CD8-positive, alpha-beta memory T cell (primary cell): ENCODE data around the gene PHETA1. TPM values are rescaled to one million over a fixed set of nuclear protein-coding genes. Genes with fewer than 3 reads are reported as not detected.

Experiments
- CTCF ChIA-PET: fragments of 350-600 bp; sonication (Branson Sonifier 250); formaldehyde crosslinking; loops from one replicate; lab custom pipeline; 2021; ENCODE audit warnings: antibody characterized with exemption; lab: Charles Lee
- POLR2A ChIA-PET: fragments of 350-600 bp; sonication (Branson Sonifier 250); formaldehyde crosslinking; loops from one replicate; lab custom pipeline; 2021; ENCODE audit warnings: antibody characterized with exemption; lab: Charles Lee
- DNase-seq, 5 donors: peaks; one replicate each; pipeline versions ENCODE4 v3.0.0 to v3.0.0-alpha.2; 2020 to 2022; ENCODE audit warnings: mixed read lengths in 1 of 5
- H3K27ac ChIP-seq: one replicate; pipeline ENCODE4 v1.7.0; 2013; ENCODE audit warnings: low read depth, mild to moderate bottlenecking, low read length, moderate library complexity
- H3K27me3 ChIP-seq: 2 replicates; pipeline ENCODE4 v1.7.0; 2013; ENCODE audit warnings: low read length, mild to moderate bottlenecking; ENCODE audit not compliant: insufficient read depth, poor library complexity, severe bottlenecking
- H3K36me3 ChIP-seq: 2 replicates; pipeline ENCODE4 v1.7.0; 2013; ENCODE audit warnings: mild to moderate bottlenecking, low read length, moderate library complexity; ENCODE audit not compliant: insufficient read depth
- H3K4me1 ChIP-seq: 2 replicates; pipeline ENCODE4 v1.7.0; 2013; ENCODE audit warnings: mild to moderate bottlenecking, low read length, moderate library complexity; ENCODE audit not compliant: insufficient read depth
- H3K4me3 ChIP-seq: 2 replicates; pipeline ENCODE4 v1.7.0; 2013; ENCODE audit warnings: mild to moderate bottlenecking, low read length
- H3K9me3 ChIP-seq: 2 replicates; pipeline ENCODE4 v1.7.0; 2013; ENCODE audit warnings: mild to moderate bottlenecking, low read length
- H3K27ac Mint-ChIP-seq, 8 donors: one replicate each; pipeline ENCODE4 v1.8.0; 2020 to 2021; ENCODE audit warnings: mixed read lengths in 8 of 8, mild to moderate bottlenecking in 6 of 8, inconsistent platforms in 3 of 8, moderate library complexity in 3 of 8
- H3K27me3 Mint-ChIP-seq, 2 donors: one replicate each; pipeline ENCODE4 v1.8.0; 2020 to 2021; ENCODE audit warnings: mixed read lengths in 2 of 2, mild to moderate bottlenecking in 1 of 2, moderate library complexity in 1 of 2
- H3K36me3 Mint-ChIP-seq, 3 donors: one replicate each; pipeline ENCODE4 v1.8.0; 2020 to 2021; ENCODE audit warnings: mixed read lengths in 3 of 3, inconsistent platforms in 1 of 3, mild to moderate bottlenecking in 1 of 3
- H3K4me1 Mint-ChIP-seq, 3 donors: one replicate each; pipeline ENCODE4 v1.8.0; 2020 to 2021; ENCODE audit warnings: mixed read lengths in 3 of 3, inconsistent platforms in 1 of 3, mild to moderate bottlenecking in 1 of 3
- H3K4me3 Mint-ChIP-seq, 7 donors: one replicate each; pipeline ENCODE4 v1.8.0; 2020 to 2021; ENCODE audit warnings: mixed read lengths in 7 of 7, mild to moderate bottlenecking in 6 of 7, moderate library complexity in 4 of 7, inconsistent platforms in 2 of 7
- H3K9me3 Mint-ChIP-seq, 5 donors: one replicate each; pipeline ENCODE4 v1.8.0; 2020 to 2022; ENCODE audit warnings: mixed read lengths in 5 of 5, mild to moderate bottlenecking in 3 of 5, moderate library complexity in 2 of 5, inconsistent platforms in 1 of 5
- polyA plus RNA-seq: library from polyadenylated mRNA; unstranded; fragments of 300-500 nt; fragmentation: Illumina TruSeq; gene quantifications from one replicate; pipeline ENCODE4 v1.2.3, GENCODE V29; 2021
- total RNA-seq, 2 experiments: library from RNA; stranded (reverse); gene quantifications; one replicate each; pipeline ENCODE4 v1.2.3, GENCODE V29; 2021

Gene PHETA1
- total and polyA plus RNA-seq, 3 experiments from 2014 or later, result 1.8 to 3.9 (median 3.8) TPM

GRCh38 chr12:111351026-111351425, 17.9 kb downstream of the PHETA1 start:
- H3K27me3 ChIP-seq, result no peaks in the 10 kb centered on the region
- DNase-seq, result no peak
- Mint-ChIP-seq H3K4me3 (no peak overlapping the region), H3K36me3 (peaks cover 0 to 3% (median 0%) of the 10 kb centered on the region in 3 donors), H3K27me3 (no peaks in the 10 kb centered on the region), H3K9me3 (peaks cover 0 to 14% (median 5%) of the 10 kb centered on the region in 5 donors), H3K4me1 (no peaks in the 10 kb centered on the region), H3K27ac (no peak overlapping the region)
- peaks cover 3% of the 10 kb centered on the region for H3K9me3 ChIP-seq
- H3K27ac ChIP-seq, result no peak overlapping the region
- no peaks in the 10 kb centered on the region for H3K4me1 ChIP-seq
- ChIA-PET CTCF (no interaction called here), POLR2A (no interaction called here)
- H3K36me3 ChIP-seq, result no peaks in the 10 kb centered on the region
- H3K4me3 ChIP-seq, result no peak overlapping the region

- POLR2A ChIA-PET, result no interaction called here
- H3K4me3 ChIP-seq, result no peak overlapping the region
- no peaks in the 10 kb centered on the region for H3K27me3 Mint-ChIP-seq
- no peak overlapping the region for H3K27ac ChIP-seq
- peaks cover 0 to 14% (median 5%) of the 10 kb centered on the region in 5 donors for H3K9me3 Mint-ChIP-seq
- H3K36me3 Mint-ChIP-seq, result peaks cover 0 to 3% (median 0%) of the 10 kb centered on the region in 3 donors
- no peak overlapping the region for H3K4me3 Mint-ChIP-seq
- no peaks in the 10 kb centered on the region for H3K4me1 Mint-ChIP-seq
- H3K36me3 ChIP-seq, result no peaks in the 10 kb centered on the region
- H3K4me1 ChIP-seq, result no peaks in the 10 kb centered on the region
- H3K27ac Mint-ChIP-seq, result no peak overlapping the region
- H3K27me3 ChIP-seq, result no peaks in the 10 kb centered on the region
- DNase-seq, result no peak
- CTCF ChIA-PET, result no interaction called here
- H3K9me3 ChIP-seq, result peaks cover 3% of the 10 kb centered on the region
These were observed 19.0 kb downstream of the PHETA1 start for GRCh38 chr12:111349748-111350520.

GRCh38 chr12:111349101-111349747, 19.7 kb downstream of the PHETA1 start:
- no peak for DNase-seq
- CTCF ChIA-PET, result no interaction called here
- no peaks in the 10 kb centered on the region for H3K36me3 ChIP-seq
- Mint-ChIP-seq H3K36me3 (peaks cover 0 to 3% (median 0%) of the 10 kb centered on the region in 3 donors), H3K9me3 (peaks cover 0 to 14% (median 5%) of the 10 kb centered on the region in 5 donors), H3K4me3 (no peak overlapping the region), H3K27ac (no peak overlapping the region), H3K27me3 (no peaks in the 10 kb centered on the region), H3K4me1 (no peaks in the 10 kb centered on the region)
- no peaks in the 10 kb centered on the region for H3K4me1 ChIP-seq
- H3K9me3 ChIP-seq, result peaks cover 3% of the 10 kb centered on the region
- no peak overlapping the region for H3K4me3 ChIP-seq
- POLR2A ChIA-PET, result no interaction called here
- no peak overlapping the region for H3K27ac ChIP-seq
- H3K27me3 ChIP-seq, result no peaks in the 10 kb centered on the region

- H3K4me3 Mint-ChIP-seq, result no peak overlapping the region
- Histone ChIP-seq H3K4me1 (no peaks in the 10 kb centered on the region), H3K9me3 (peaks cover 3% of the 10 kb centered on the region), H3K27me3 (no peaks in the 10 kb centered on the region), H3K36me3 (no peaks in the 10 kb centered on the region), H3K4me3 (no peak overlapping the region), H3K27ac (no peak overlapping the region)
- H3K9me3 Mint-ChIP-seq, result peaks cover 0 to 14% (median 5%) of the 10 kb centered on the region in 5 donors
- CTCF ChIA-PET, result no interaction called here
- H3K4me1 Mint-ChIP-seq, result no peaks in the 10 kb centered on the region
- H3K36me3 Mint-ChIP-seq, result peaks cover 0 to 3% (median 0%) of the 10 kb centered on the region in 3 donors
- no peak overlapping the region for H3K27ac Mint-ChIP-seq
- POLR2A ChIA-PET, result interaction anchor here (0.6 kb wide), 1 partner anchor 390 kb away, joined by 3 read pairs; no protein-coding TSS in a partner anchor
- no peak for DNase-seq
- peaks cover 0 to 6% of the 10 kb centered on the region in 2 donors for H3K27me3 Mint-ChIP-seq
These were observed 20.8 kb downstream of the PHETA1 start for GRCh38 chr12:111347891-111348644.

GRCh38 chr12:111344254-111344875, 24.5 kb downstream of the PHETA1 start:
- CTCF ChIA-PET, result no interaction called here
- no peak for DNase-seq
- Mint-ChIP-seq H3K27me3 (peaks cover 0 to 6% of the 10 kb centered on the region in 2 donors), H3K4me1 (no peaks in the 10 kb centered on the region), H3K9me3 (peaks cover 0 to 13% (median 5%) of the 10 kb centered on the region in 5 donors), H3K4me3 (no peak overlapping the region), H3K36me3 (peaks cover 0 to 3% (median 0%) of the 10 kb centered on the region in 3 donors), H3K27ac (no peak overlapping the region)
- Histone ChIP-seq H3K4me1 (no peaks in the 10 kb centered on the region), H3K36me3 (no peaks in the 10 kb centered on the region), H3K27me3 (no peaks in the 10 kb centered on the region), H3K9me3 (peaks cover 3% of the 10 kb centered on the region), H3K27ac (no peak overlapping the region), H3K4me3 (no peak overlapping the region)
- POLR2A ChIA-PET, result no interaction called here

GRCh38 chr12:111343181-111343580, 25.7 kb downstream of the PHETA1 start:
- CTCF ChIA-PET, result no interaction called here
- H3K27me3 ChIP-seq, result no peaks in the 10 kb centered on the region

GRCh38 chr12:111342376-111342775, 26.5 kb downstream of the PHETA1 start:
- CTCF ChIA-PET, result interaction anchor here (0.5 kb wide), 1 partner anchor 11 kb away, joined by 4 read pairs; no protein-coding TSS in a partner anchor

More at GRCh38 chr12:111343181-111343580, 25.7 kb downstream of the PHETA1 start:
- Histone ChIP-seq H3K4me3 (no peak overlapping the region), H3K9me3 (peaks cover 2% of the 10 kb centered on the region), H3K27ac (no peak overlapping the region), H3K36me3 (no peaks in the 10 kb centered on the region), H3K4me1 (no peaks in the 10 kb centered on the region)
- no peaks in the 10 kb centered on the region for H3K4me1 Mint-ChIP-seq
- peaks cover 0 to 7% (median 3%) of the 10 kb centered on the region in 5 donors for H3K9me3 Mint-ChIP-seq
- H3K36me3 Mint-ChIP-seq, result no peaks in the 10 kb centered on the region
- POLR2A ChIA-PET, result no interaction called here
- no peak for DNase-seq
- no peak overlapping the region for H3K27ac Mint-ChIP-seq
- H3K4me3 Mint-ChIP-seq, result peak overlapping the region in 1 of 7 donors; percentile 15
- peaks cover 0 to 6% of the 10 kb centered on the region in 2 donors for H3K27me3 Mint-ChIP-seq

More at GRCh38 chr12:111342376-111342775, 26.5 kb downstream of the PHETA1 start:
- POLR2A ChIA-PET, result no interaction called here
- no peak overlapping the region for H3K4me3 Mint-ChIP-seq
- no peaks in the 10 kb centered on the region for H3K4me1 Mint-ChIP-seq
- H3K9me3 ChIP-seq, result no peaks in the 10 kb centered on the region
- no peaks in the 10 kb centered on the region for H3K36me3 ChIP-seq
- no peaks in the 10 kb centered on the region for H3K27me3 ChIP-seq
- H3K4me3 ChIP-seq, result no peak overlapping the region
- no peak for DNase-seq
- no peak overlapping the region for H3K27ac ChIP-seq
- H3K9me3 Mint-ChIP-seq, result peaks cover 0 to 7% (median 3%) of the 10 kb centered on the region in 5 donors
- H3K27me3 Mint-ChIP-seq, result peaks cover 0 to 6% of the 10 kb centered on the region in 2 donors
- H3K4me1 ChIP-seq, result no peaks in the 10 kb centered on the region
- no peaks in the 10 kb centered on the region for H3K36me3 Mint-ChIP-seq
- H3K27ac Mint-ChIP-seq, result no peak overlapping the region
